Measurements from ENCODE around the gene CACNG3.

DNA sequence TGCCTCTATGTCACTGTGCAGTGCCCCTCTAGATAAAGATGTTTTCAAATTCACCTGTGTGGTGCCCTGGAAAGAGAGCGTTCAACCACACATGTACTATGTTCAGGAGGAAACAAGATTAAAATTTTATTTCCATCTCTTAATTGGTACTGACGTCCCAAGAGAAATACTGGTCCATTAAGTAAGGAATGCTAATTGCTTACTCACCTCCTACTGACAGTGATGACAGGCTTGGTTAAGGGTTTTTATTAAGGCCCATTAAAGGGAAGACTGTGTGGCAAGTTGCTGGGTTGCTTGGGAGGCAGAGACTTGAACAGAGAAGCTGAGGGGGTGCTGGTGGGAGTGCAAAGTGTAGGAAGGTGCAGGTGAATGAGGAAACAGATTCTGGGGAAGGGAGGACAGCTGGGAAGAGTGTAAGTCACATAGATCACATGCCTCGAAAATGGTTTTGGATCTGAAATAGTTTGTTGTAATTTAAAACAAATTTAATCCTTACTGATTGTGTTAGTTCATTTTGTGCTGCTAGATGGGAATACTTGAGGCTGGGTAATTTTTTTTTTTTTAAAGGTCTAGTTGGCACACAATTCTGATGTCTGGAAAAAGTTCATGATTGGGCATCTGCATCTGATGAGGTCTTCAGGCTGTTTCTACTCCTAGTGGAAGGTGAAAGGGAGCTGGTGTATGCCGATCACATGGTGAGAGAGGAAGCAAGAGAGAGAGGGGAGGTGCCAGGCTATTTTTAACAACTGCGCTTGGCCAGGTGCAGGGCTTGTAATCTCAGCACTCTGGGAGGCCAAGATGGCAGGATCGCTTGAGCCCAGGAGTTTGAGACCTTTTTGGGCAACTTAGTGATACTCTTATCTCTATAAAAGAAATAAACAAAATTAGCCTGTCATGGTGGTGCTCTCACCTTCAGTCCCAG, 140.5 kb downstream of the CACNG3 start:
- TF ChIP-seq, protein P1, sequence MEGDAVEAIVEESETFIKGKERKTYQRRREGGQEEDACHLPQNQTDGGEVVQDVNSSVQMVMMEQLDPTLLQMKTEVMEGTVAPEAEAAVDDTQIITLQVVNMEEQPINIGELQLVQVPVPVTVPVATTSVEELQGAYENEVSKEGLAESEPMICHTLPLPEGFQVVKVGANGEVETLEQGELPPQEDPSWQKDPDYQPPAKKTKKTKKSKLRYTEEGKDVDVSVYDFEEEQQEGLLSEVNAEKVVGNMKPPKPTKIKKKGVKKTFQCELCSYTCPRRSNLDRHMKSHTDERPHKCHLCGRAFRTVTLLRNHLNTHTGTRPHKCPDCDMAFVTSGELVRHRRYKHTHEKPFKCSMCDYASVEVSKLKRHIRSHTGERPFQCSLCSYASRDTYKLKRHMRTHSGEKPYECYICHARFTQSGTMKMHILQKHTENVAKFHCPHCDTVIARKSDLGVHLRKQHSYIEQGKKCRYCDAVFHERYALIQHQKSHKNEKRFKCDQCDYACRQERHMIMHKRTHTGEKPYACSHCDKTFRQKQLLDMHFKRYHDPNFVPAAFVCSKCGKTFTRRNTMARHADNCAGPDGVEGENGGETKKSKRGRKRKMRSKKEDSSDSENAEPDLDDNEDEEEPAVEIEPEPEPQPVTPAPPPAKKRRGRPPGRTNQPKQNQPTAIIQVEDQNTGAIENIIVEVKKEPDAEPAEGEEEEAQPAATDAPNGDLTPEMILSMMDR (IDR thresholded peaks at IDR 0.05) = no peak
- no peak for TF ChIP-seq POLR2A (IDR thresholded peaks at IDR 0.05)
